Skin of body (tissue), 2 donors: ENCODE results near the gene UBE4A. TPM values are rescaled to one million over a fixed set of nuclear protein-coding genes. Genes with fewer than 3 reads are reported as not detected.

Experiments used
- DNase-seq: peaks from one replicate; lab custom pipeline; 2025; lab: John Stamatoyannopoulos, UW
- total RNA-seq: library from RNA; depleted of rRNA; stranded (reverse); fragments of >200 nt; gene quantifications from one replicate; pipeline ENCODE4 v1.2.3, GENCODE V29; 2014

UBE4A gene
- total RNA-seq, 1 donor from 2014 or later, result 31.4 TPM

- DNase-seq, result no peak
These were observed 18.1 kb upstream of the UBE4A start for GRCh38 chr11:118341261-118341660.

GRCh38 chr11:118341815-118342489 lies 17.4 kb upstream of the UBE4A start:
- no peak for DNase-seq

- DNase-seq, result no peak
These were observed 16.8 kb upstream of the UBE4A start, which contains the start of gene CD3D for GRCh38 chr11:118342503-118343161. Gene CD3D (minus strand): TSS chr11:118342705. CDS start chr11:118342607, 98 bp downstream.

GRCh38 chr11:118343248-118343647 lies 16.2 kb upstream of the UBE4A start:
- DNase-seq, result no peak

- DNase-seq, result no peak
These were observed 15.4 kb upstream of the UBE4A start, which contains the start of gene CD3G for GRCh38 chr11:118343981-118344515. Gene CD3G (plus strand): TSS chr11:118344344. CDS start chr11:118344424, 80 bp downstream.

GRCh38 chr11:118349475-118349874 lies 9.9 kb upstream of the UBE4A start:
- no peak for DNase-seq

GRCh38 chr11:118353084-118353710 lies 6.2 kb upstream of the UBE4A start:
- DNase-seq, result no peak

- DNase-seq, result no peak
These were observed 1.3 kb upstream of the UBE4A start for GRCh38 chr11:118358071-118358470.

- DNase-seq, result no peak
These were observed 5.7 kb downstream of the UBE4A start for GRCh38 chr11:118364956-118365615.

- DNase-seq, result no peak
These were observed 6.9 kb downstream of the UBE4A start for GRCh38 chr11:118366287-118366686.

GRCh38 chr11:118370774-118371173 lies 11.4 kb downstream of the UBE4A start:
- no peak for DNase-seq

- DNase-seq, result no peak
These were observed 13.9 kb downstream of the UBE4A start for GRCh38 chr11:118373263-118373662.

GRCh38 chr11:118373871-118374270 lies 14.5 kb downstream of the UBE4A start:
- no peak for DNase-seq

GRCh38 chr11:118374729-118375128 lies 15.3 kb downstream of the UBE4A start:
- DNase-seq, result peak; percentile 23

- DNase-seq, result no peak
These were observed 16.6 kb downstream of the UBE4A start for GRCh38 chr11:118375978-118376377.

GRCh38 chr11:118379497-118379896 lies 20.1 kb downstream of the UBE4A start:
- no peak for DNase-seq

GRCh38 chr11:118380571-118380970 lies 21.2 kb downstream of the UBE4A start:
- no peak for DNase-seq

- DNase-seq, result no peak
These were observed 23.6 kb downstream of the UBE4A start for GRCh38 chr11:118382954-118383353.

GRCh38 chr11:118383657-118384056 lies 24.3 kb downstream of the UBE4A start:
- DNase-seq, result no peak

- DNase-seq, result no peak
These were observed 36.7 kb downstream of the UBE4A start for GRCh38 chr11:118396097-118396501.

- DNase-seq, result no peak
These were observed 38.0 kb downstream of the UBE4A start for GRCh38 chr11:118397448-118397847.
